Body of pancreas (tissue), 4 donors: ENCODE results near the gene LETMD1. TPM values are rescaled to one million over a fixed set of nuclear protein-coding genes. Genes with fewer than 3 reads are reported as not detected.
"Not testable (repeated sequence)": the region's sequence is repeated elsewhere in the genome, so short reads cannot be mapped to it uniquely, and the experiment has no call there.

Source experiments
- ATAC-seq: fragments of 150-250 bp; one replicate; pipeline ENCODE4 v1.9.1; 2016
- DNase-seq, 4 donors: peaks; one replicate each; pipeline ENCODE4 v3.0.0-alpha.2; 2019
- H3K27ac ChIP-seq, 4 donors: fragments of 200-600 bp; sonication (generic); 1 replicate in 3 of 4; 2 replicates in 1 of 4; pipeline versions ENCODE4 v1.5.1 to v1.6.1; 2016 to 2019; ENCODE audit warnings: mild to moderate bottlenecking in 1 of 4, mixed read lengths in 1 of 4, moderate library complexity in 1 of 4
- H3K27me3 ChIP-seq, 2 donors: fragments of 200-600 bp; sonication (generic); one replicate each; pipeline ENCODE4 v1.6.0; 2016; ENCODE audit warnings: mild to moderate bottlenecking in 1 of 2
- H3K36me3 ChIP-seq, 2 donors: fragments of 200-600 bp; sonication (generic); replicated peaks in 1 of 2; 2 replicates each; pipeline ENCODE4 v1.5.1; 2016; ENCODE audit warnings: low read depth in 2 of 2; ENCODE audit not compliant: insufficient read depth in 1 of 2
- H3K4me1 ChIP-seq: fragments of 200-600 bp; sonication (generic); one replicate; pipeline ENCODE4 v1.6.0; 2016
- H3K4me3 ChIP-seq, 2 donors: fragments of 200-600 bp; sonication (generic); 1 replicate in 1 of 2; 2 replicates in 1 of 2; pipeline ENCODE4 v1.5.1; 2016 to 2019
- H3K9me3 ChIP-seq, 3 donors: fragments of 200-600 bp; sonication (generic); 1 replicate in 2 of 3; 2 replicates in 1 of 3; pipeline ENCODE4 v1.5.1; 2016
- POLR2A ChIP-seq, 3 donors: fragments of 450-650 bp; IDR thresholded peaks; one replicate each; pipeline ENCODE4 v1.6.1; 2016; ENCODE audit warnings: antibody characterized with exemption in 3 of 3, mild to moderate bottlenecking in 2 of 3
- whole genome bisulfite sequencing, 2 donors: methylation state at CpG; one replicate each; pipeline ENCODE4 v1.1.5; 2017; 5-methylcytosine and 5-hydroxymethylcytosine counted together
- intact Hi-C: fragments of 100-400 bp; cut with DNase I; formaldehyde crosslinking; loops from one replicate; pipeline ENCODE4 v1.15.1; 2023
- total RNA-seq, 2 donors: library from RNA; depleted of rRNA; stranded (reverse); fragments of >200 nt; gene quantifications; one replicate each; pipeline ENCODE4 v1.1.0, GENCODE V29; 2016
- TF ChIP-seq, protein P1 (sequence below), 7 experiments: fragments of 450-650 bp in 4 of 7; fragments of 200-600 bp in 3 of 7; sonication (generic) in 3 of 7; IDR thresholded peaks; one replicate each; pipeline ENCODE4 v1.5.1; 2016 to 2019; ENCODE audit warnings: antibody characterized with exemption in 7 of 7

Gene LETMD1
- total RNA-seq, 2 donors from 2014 or later, result 57.4 to 71.6 TPM

DNA sequence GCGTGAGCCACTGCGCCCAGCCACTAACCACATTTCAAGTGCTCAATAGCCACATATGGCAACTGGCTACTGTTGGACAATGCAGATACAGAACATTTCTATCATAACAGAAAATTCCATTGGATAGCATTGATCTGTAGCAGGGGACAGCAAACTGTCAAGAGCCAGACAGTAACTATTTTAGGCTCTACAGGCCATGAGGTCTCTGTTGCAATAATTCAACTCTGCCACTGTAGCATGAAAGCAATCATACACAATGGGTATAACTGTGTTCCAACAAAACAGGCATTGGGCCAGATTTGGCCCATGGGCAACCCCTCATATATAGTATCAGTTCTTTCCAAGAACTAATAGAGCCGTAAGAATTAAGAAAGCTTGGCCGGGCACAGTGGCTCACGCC is 27.3 kb downstream of the LETMD1 start:
- no peak for TF ChIP-seq POLR2A (IDR thresholded peaks at IDR 0.05)
- TF ChIP-seq, protein P1, sequence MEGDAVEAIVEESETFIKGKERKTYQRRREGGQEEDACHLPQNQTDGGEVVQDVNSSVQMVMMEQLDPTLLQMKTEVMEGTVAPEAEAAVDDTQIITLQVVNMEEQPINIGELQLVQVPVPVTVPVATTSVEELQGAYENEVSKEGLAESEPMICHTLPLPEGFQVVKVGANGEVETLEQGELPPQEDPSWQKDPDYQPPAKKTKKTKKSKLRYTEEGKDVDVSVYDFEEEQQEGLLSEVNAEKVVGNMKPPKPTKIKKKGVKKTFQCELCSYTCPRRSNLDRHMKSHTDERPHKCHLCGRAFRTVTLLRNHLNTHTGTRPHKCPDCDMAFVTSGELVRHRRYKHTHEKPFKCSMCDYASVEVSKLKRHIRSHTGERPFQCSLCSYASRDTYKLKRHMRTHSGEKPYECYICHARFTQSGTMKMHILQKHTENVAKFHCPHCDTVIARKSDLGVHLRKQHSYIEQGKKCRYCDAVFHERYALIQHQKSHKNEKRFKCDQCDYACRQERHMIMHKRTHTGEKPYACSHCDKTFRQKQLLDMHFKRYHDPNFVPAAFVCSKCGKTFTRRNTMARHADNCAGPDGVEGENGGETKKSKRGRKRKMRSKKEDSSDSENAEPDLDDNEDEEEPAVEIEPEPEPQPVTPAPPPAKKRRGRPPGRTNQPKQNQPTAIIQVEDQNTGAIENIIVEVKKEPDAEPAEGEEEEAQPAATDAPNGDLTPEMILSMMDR (IDR thresholded peaks at IDR 0.05), result no peak
- Histone ChIP-seq H3K9me3 (no peaks in the 10 kb centered on the region), H3K4me1 (peaks cover 11% of the 10 kb centered on the region), H3K27ac (no peak overlapping the region), H3K36me3 (peaks cover 0 to 1% of the 10 kb centered on the region in 2 donors), H3K27me3 (no peaks in the 10 kb centered on the region), H3K4me3 (no peak overlapping the region)
- ATAC-seq (no peak), DNase-seq (no peak)
- WGBS, 2 donors, result 86 to 98% methylated on average over 5 of the region's 5 CpGs
- intact Hi-C loops, result no loop called here

DNA sequence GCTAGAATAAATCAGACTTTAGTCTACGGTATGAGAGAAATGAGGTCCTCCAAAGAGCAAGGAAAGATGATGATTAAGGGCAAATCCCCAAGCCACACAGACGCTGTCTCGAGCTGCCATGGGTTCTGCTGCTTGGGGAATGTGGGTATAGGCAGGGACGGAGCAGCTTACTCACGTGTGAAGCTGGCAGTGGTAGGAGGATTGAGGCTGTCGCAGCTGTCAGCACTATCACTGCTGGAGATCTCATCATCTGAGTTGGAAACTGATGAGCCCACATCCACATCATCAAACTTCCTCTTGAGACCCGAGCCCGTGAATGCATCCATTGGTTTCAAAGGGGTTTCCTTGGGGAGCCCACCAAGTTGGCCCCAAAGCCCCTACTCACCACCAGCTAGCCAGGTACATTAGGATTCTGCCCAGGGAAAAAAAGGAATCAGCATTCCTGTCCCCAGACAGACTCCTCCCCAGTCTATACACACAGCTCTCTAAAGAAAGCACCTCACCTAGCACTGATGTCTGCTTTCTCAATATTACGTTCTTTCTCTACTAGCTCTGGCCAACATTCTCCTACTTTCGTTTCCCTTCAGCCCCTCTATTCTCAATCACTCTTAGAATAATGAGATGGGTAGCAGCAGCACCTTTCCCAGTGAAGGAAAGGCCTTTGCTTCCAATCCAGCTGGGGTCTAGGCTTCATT is 28.3 kb downstream of the LETMD1 start:
- DNase-seq, result no peak
- H3K27ac ChIP-seq, result no peak overlapping the region

DNA sequence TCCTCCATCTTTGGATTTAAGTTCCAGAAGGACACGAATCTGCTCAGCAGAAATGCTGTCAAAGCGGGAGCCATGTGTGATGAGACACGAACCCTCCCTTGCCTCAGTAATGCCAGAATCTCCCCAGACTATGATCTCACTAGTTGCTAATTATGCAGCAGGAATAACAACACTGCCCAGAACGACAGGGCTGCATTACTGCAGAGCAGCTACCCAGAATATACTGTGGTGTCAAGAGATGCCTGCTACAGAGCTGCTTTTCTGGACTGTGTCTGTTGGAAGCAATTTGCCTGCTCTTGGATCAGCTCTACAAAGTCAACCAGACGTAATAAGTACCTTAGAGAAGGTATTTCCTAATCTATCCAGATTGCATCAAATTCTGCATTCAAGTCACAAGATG is 29.8 kb downstream of the LETMD1 start:
- DNase-seq (no peak), ATAC-seq (no peak)
- H3K36me3 ChIP-seq, result peaks cover 0 to 1% of the 10 kb centered on the region in 2 donors
- TF ChIP-seq, protein P1 (IDR thresholded peaks at IDR 0.05), result no peak
- no peak for TF ChIP-seq POLR2A (IDR thresholded peaks at IDR 0.05)
- no peaks in the 10 kb centered on the region for H3K27me3 ChIP-seq
- no peaks in the 10 kb centered on the region for H3K9me3 ChIP-seq
- no peak overlapping the region for H3K27ac ChIP-seq
- no peak overlapping the region for H3K4me3 ChIP-seq
- WGBS, 2 donors, result 67 to 71% methylated on average over 5 of the region's 5 CpGs
- H3K4me1 ChIP-seq, result peaks cover 8% of the 10 kb centered on the region
- intact Hi-C loops, result no loop called here

More for the DNA sequence above, 28.3 kb downstream of the LETMD1 start:
- Histone ChIP-seq H3K36me3 (peaks cover 0 to 1% of the 10 kb centered on the region in 2 donors), H3K4me3 (no peak overlapping the region), H3K9me3 (no peaks in the 10 kb centered on the region), H3K27me3 (no peaks in the 10 kb centered on the region), H3K4me1 (peaks cover 8% of the 10 kb centered on the region)
- 88 to 92% methylated on average over 10 of the region's 10 CpGs for WGBS, 2 donors
- TF ChIP-seq, protein P1 (IDR thresholded peaks at IDR 0.05), result no peak
- no peak for TF ChIP-seq POLR2A (IDR thresholded peaks at IDR 0.05)
- intact Hi-C loops, result no loop called here
- no peak for ATAC-seq

DNA sequence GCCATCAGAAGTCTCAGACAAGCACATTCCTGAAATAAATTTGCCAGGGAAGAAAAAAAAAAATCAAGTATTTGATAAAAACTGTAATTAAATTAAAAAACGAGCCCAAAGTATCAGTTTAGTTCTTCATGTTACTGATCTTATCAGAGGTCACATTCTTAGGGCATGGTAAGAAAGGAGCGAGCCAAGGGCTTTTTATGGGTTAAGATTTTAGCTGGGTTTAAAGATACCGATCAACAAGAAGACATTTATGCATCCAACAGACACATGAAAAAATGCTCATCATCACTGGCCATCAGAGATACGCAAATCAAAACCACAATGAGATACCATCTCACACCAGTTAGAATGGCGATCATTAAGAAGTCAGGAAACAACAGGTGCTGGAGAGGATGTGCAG is 30.2 kb downstream of the LETMD1 start:
- 73 to 82% methylated on average over 5 of the region's 5 CpGs for WGBS, 2 donors
- H3K4me3 ChIP-seq, H3K27me3 ChIP-seq, H3K36me3 ChIP-seq, H3K27ac ChIP-seq, DNase-seq, intact Hi-C loops, H3K9me3 ChIP-seq, H3K4me1 ChIP-seq, ATAC-seq: not testable (repeated sequence)

DNA sequence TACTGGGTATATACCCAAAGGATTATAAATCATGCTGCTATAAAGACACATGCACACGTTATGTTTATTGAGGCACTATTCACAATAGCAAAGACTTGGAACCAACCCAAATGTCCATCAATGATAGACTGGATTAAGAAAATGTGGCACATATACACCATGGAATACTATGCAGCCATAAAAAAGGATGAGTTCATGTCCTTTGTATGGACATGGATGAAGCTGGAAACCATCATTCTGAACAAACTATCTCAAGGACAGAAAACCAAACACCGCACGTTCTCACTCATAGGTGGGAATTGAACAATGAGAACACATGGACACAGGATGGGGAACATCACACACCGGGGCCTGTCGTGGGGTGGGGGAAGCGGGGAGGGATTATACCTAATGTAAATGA is 30.7 kb downstream of the LETMD1 start:
- 92 to 98% methylated on average over 6 of the region's 6 CpGs for WGBS, 2 donors

DNA sequence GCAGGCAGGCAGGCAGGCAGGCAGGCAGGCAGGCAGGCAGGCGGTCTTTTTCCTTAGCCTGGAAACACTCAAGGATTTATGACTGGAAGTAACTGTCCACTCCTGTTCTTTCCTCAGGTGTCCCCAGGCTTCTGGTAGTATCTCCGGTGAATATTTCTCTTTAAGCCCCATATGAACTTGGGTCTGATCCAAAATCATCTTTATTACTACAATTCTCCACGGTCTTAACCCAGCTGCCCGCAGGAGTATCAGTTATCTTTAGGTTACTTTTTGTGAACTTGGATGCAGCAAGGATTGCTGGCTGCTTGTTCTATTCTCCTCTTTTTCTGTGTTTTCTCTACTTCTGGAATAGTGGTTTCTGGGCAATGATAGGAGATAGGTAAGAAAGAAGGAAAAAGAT is 32.0 kb downstream of the LETMD1 start:
- peaks cover 8% of the 10 kb centered on the region for H3K4me1 ChIP-seq
- no peak overlapping the region for H3K4me3 ChIP-seq
- TF ChIP-seq, protein P1 (IDR thresholded peaks at IDR 0.05), result no peak
- no peak for TF ChIP-seq POLR2A (IDR thresholded peaks at IDR 0.05)
- H3K36me3 ChIP-seq, result no peaks in the 10 kb centered on the region
- WGBS, 2 donors, result 72 to 79% methylated on average over 4 of the region's 4 CpGs
- no peak for ATAC-seq
- H3K27me3 ChIP-seq, result no peaks in the 10 kb centered on the region
- no peak for DNase-seq
- no peaks in the 10 kb centered on the region for H3K9me3 ChIP-seq
- no peak overlapping the region for H3K27ac ChIP-seq
- intact Hi-C loops, result no loop called here

More for the DNA sequence above, 30.7 kb downstream of the LETMD1 start:
- DNase-seq, intact Hi-C loops, H3K9me3 ChIP-seq, H3K27me3 ChIP-seq, H3K4me3 ChIP-seq, H3K36me3 ChIP-seq, H3K4me1 ChIP-seq, ATAC-seq, H3K27ac ChIP-seq: not testable (repeated sequence)
